ENCODE measurements around the gene CLIP2. TPM values are rescaled to one million over a fixed set of nuclear protein-coding genes. Genes with fewer than 3 reads are reported as not detected.

CLIP2 gene
- total RNA-seq, 120 experiments from 2014 or later, result 111 to 263 (median 148) TPM

Other genes with a start within 250 kb of the CLIP2 start
- 100 to 1,000 TPM in 79 of 120 experiments, 10 to 100 TPM in 41; 39.1 to 162 (median 111) TPM for gene LIMK1, start 205.6 kb upstream of the CLIP2 start, total RNA-seq
- 100 to 1,000 TPM; 190 to 323 (median 261) TPM for gene EIF4H, start 115.1 kb upstream of the CLIP2 start, total RNA-seq
- 10 to 100 TPM in 67 of 120 experiments, 1 to 10 TPM in 53; 1.2 to 28.5 (median 10.6) TPM for gene LAT2, start 79.4 kb upstream of the CLIP2 start, total RNA-seq
- 10 to 100 TPM; 10.9 to 31.7 (median 19.3) TPM for gene RFC2, start 35.0 kb upstream of the CLIP2 start, total RNA-seq
- gene GTF2IRD1, start 164.5 kb downstream of the CLIP2 start, total RNA-seq, result 10 to 100 TPM; 13.2 to 37.2 (median 22.2) TPM

All from dorsolateral prefrontal cortex (tissue), 118 donors.